Fibroblast of the aortic adventitia (primary cell): ENCODE data around the gene GBGT1. TPM values are rescaled to one million over a fixed set of nuclear protein-coding genes. Genes with fewer than 3 reads are reported as not detected.

Experiments
- DNase-seq: peaks from one replicate; pipeline ENCODE4 v3.0.0-alpha.2; 2010; ENCODE audit warnings: low read depth
- H3K4me3 ChIP-seq: 2 replicates; pipeline ENCODE4 v1.5.1; 2011; ENCODE audit warnings: low read depth, mild to moderate bottlenecking, control low read depth, low read length, moderate library complexity
- CTCF ChIP-seq: IDR thresholded peaks from 2 replicates; pipeline ENCODE4 v1.5.1; 2011; ENCODE audit warnings: mild to moderate bottlenecking, low read length, control low read depth, inconsistent platforms; ENCODE audit not compliant: insufficient read depth
- total RNA-seq: library from RNA; depleted of rRNA; stranded (reverse); fragments of >200 nt; gene quantifications from 2 replicates; pipeline ENCODE4 v1.2.3, GENCODE V29; 2012; ENCODE audit warnings: low replicate concordance

Gene GBGT1
- total RNA-seq, 1 donor, result 1.6 TPM

- TF ChIP-seq CTCF, result no peak
- no peak overlapping the region for H3K4me3 ChIP-seq
- no peak for DNase-seq
Measured at GRCh38 chr9:133137451-133138231, 26.1 kb downstream of the GBGT1 start.

- DNase-seq, result peak; percentile 83
- no peak for TF ChIP-seq CTCF
Measured at GRCh38 chr9:133135146-133135745, 28.5 kb downstream of the GBGT1 start.

GRCh38 chr9:133134388-133135145, 29.1 kb downstream of the GBGT1 start:
- DNase-seq, result no peak
- H3K4me3 ChIP-seq, result no peak overlapping the region
- no peak for TF ChIP-seq CTCF

More at GRCh38 chr9:133135146-133135745, 28.5 kb downstream of the GBGT1 start:
- H3K4me3 ChIP-seq, result no peak overlapping the region

- H3K4me3 ChIP-seq, result no peak overlapping the region
- peak; percentile 86 for DNase-seq
- TF ChIP-seq CTCF, result no peak
Measured at GRCh38 chr9:133133681-133134387, 29.9 kb downstream of the GBGT1 start.

GRCh38 chr9:133132174-133132573, 31.5 kb downstream of the GBGT1 start:
- no peak for DNase-seq
- H3K4me3 ChIP-seq, result no peak overlapping the region
- TF ChIP-seq CTCF, result no peak

GRCh38 chr9:133131506-133131905, 32.2 kb downstream of the GBGT1 start:
- no peak overlapping the region for H3K4me3 ChIP-seq
- TF ChIP-seq CTCF, result no peak

More at GRCh38 chr9:133131506-133131905, 32.2 kb downstream of the GBGT1 start:
- no peak for DNase-seq
